Spleen (tissue), 7 donors: ENCODE results near the gene PTER.

Experiments
- POLR2A ChIP-seq, 3 donors: fragments of 450-650 bp; IDR thresholded peaks; one replicate each; pipeline ENCODE4 v1.5.1; 2017; ENCODE audit warnings: antibody characterized with exemption in 3 of 3, mild to moderate bottlenecking in 1 of 3
- POLR2AphosphoS5 ChIP-seq, 3 donors: sonication (generic); formaldehyde crosslinking; IDR thresholded peaks; one replicate each; pipeline ENCODE4 v1.5.1; 2017; ENCODE audit warnings: antibody characterized with exemption in 3 of 3
- TF ChIP-seq, protein P1 (sequence below), 11 experiments: fragments of 200-600 bp in 7 of 11; fragments of 450-650 bp in 4 of 11; sonication (generic) in 4 of 11; IDR thresholded peaks in 8 of 11; conservative IDR thresholded peaks in 3 of 11; 1 replicate in 7 of 11; 2 replicates in 4 of 11; pipeline versions ENCODE4 v1.4.0 to v1.8.0; 2016 to 2021; ENCODE audit warnings: antibody characterized with exemption in 11 of 11, inconsistent platforms in 4 of 11, mild to moderate bottlenecking in 1 of 11
- donor health status: DM: no; HTN: no; CAD: no; lungs with moderate emphysema.
- donor health status: DM: no; HTN: no; CAD: no.
- donor health status: DM: no; HTN: no; CAD: no.

DNA sequence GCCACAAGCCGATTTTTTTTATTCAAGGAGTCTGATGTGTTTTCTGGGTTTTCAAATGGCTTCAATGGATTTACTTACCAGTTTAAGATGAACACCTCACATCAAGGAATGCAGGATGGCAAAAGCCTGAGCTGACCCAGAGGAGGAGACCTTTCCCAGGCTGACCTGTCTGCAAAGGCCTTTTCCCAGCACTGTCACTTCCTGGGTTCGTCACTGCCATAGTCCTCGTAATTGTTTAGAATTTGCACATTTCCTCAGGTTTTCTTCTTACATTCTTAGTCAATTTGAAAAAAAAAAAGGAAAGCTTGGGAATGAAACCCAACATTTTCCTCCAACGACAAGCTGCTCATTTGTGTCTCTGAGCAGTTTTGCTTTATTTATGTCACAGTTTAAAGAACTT, 42.0 kb downstream of the PTER start:
- TF ChIP-seq POLR2A (IDR thresholded peaks at IDR 0.05), result no peak
- TF ChIP-seq, protein P1, sequence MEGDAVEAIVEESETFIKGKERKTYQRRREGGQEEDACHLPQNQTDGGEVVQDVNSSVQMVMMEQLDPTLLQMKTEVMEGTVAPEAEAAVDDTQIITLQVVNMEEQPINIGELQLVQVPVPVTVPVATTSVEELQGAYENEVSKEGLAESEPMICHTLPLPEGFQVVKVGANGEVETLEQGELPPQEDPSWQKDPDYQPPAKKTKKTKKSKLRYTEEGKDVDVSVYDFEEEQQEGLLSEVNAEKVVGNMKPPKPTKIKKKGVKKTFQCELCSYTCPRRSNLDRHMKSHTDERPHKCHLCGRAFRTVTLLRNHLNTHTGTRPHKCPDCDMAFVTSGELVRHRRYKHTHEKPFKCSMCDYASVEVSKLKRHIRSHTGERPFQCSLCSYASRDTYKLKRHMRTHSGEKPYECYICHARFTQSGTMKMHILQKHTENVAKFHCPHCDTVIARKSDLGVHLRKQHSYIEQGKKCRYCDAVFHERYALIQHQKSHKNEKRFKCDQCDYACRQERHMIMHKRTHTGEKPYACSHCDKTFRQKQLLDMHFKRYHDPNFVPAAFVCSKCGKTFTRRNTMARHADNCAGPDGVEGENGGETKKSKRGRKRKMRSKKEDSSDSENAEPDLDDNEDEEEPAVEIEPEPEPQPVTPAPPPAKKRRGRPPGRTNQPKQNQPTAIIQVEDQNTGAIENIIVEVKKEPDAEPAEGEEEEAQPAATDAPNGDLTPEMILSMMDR (IDR thresholded peaks at IDR 0.05 in 8 of 11, conservative IDR thresholded peaks at IDR 0.05 in 3 of 11), result no peak
- TF ChIP-seq POLR2AphosphoS5 (IDR thresholded peaks at IDR 0.05), result no peak
